Activated T-helper 1 cell treated with Interleukin-2 at 50 U/mL for 16 hours (primary cell): ENCODE data around the gene ITPRIPL1.

ENCODE experiments used
- DNase-seq: peaks from one replicate; pipeline ENCODE4 v3.0.0-alpha.2; 2020; ENCODE audit warnings: low read depth

Gene ITPRIPL1

DNA sequence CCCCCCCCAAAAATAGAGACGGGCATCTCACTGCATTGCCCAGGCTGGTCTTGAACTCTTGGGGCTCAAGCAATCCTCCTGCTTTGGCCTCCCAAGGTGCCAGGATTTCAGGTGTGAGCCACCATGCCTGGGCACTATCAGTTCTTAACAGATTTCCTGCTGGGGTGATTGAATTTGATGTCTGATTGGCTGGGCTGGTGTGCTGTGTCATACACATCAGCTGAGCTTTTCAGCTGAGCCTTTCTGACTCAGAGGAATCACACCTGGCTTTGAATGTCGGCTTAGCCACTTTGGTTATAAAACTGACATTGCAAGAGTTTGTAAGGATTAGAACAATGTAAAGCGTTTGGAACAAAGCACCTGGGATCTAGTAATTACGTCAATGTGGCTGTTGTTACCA is 29.4 kb downstream of the ITPRIPL1 start:
- no peak for DNase-seq

DNA sequence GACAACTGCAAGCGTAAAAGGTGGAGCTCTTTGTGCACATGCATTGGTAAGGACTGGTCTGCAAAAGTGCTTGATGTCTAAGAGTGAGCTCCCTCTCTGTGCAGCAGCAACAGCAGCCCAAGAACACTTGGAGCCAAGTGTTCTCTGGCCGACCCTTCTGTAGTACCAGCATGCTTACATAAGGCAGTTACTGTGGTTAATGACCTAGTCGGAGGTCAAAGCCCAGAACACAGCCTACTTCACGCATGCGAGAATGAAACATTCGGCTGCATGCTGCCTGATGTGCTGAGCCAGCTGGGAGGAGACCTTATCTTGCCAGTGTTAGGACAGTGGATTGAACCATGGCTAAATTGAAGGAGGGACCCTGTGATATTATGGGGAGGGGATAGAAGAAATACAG is 31.8 kb downstream of the ITPRIPL1 start:
- no peak for DNase-seq

DNA sequence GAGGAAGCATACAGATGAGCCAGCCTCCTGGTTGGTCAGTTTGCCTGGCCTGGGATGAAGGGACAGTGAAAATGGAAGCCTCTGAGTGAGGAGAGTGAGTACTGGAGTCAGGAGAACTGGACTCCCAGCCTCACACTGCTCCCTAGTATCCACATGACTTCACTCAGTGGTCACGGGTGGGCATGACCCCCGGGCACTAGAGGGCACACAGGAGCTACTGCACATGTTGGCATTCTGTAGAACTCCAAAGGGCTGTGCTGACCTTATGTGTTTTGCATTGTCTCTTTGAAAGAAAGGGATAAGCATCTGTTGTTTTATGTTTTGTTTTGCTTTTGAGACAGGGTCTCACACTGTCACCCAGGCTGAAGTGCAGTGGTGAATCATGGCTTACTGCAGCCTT is 34.2 kb downstream of the ITPRIPL1 start:
- DNase-seq = peak; percentile 33

DNA sequence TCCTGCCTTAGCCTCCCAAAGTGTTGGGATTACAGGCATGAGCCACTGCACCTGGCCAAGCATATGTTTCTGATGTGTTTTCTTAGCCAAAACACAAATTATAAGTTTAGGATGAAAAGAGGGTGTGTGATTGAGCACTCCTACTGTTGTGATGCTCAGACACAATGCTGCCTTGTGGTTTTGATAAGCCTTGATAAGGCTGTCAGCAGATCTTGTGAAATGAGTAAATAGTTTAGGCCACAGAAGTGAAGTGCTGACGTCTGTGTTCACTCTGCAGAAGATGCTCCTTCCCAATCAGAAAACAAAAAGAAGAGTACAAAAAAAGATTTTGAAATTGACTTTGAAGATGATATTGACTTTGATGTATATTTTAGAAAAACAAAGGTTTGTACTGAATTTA is 34.7 kb downstream of the ITPRIPL1 start:
- no peak for DNase-seq

DNA sequence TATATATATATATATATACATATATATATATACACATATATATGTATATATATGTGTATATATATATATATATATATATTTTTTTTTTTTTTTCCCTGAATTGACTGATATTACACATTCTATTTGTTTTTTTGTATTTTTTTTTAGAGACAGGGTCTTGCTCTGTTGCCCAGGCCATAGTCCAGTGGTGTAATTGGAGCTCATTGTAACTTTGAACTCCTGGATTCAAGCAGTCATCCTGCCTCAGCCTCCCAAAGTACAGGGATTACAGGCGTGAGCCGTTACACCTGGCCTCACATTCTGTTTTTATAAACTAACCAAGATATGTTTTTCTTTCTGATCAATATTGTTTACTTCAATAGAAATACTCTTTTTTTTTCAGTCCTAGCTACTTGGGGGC is 36.6 kb downstream of the ITPRIPL1 start:
- no peak for DNase-seq

DNA sequence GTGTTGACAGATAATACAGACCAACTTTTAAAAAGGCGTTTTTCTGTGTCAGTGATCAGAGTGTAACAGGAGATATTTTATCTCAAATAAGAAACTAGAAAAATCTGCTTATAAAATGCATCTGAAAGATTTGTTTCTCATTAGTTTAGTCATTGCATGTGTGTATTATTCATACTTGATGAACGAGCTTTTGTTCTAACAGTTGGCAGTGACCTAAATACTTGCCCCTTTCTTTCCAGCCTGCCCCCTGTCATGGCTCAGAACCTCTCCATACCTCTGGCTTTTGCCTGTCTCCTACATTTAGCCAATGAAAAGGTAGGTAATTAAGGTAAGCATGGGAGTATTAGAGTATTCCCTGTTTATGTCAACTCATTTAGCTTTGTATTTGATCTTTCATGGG is 44.1 kb downstream of the ITPRIPL1 start:
- DNase-seq = no peak

DNA sequence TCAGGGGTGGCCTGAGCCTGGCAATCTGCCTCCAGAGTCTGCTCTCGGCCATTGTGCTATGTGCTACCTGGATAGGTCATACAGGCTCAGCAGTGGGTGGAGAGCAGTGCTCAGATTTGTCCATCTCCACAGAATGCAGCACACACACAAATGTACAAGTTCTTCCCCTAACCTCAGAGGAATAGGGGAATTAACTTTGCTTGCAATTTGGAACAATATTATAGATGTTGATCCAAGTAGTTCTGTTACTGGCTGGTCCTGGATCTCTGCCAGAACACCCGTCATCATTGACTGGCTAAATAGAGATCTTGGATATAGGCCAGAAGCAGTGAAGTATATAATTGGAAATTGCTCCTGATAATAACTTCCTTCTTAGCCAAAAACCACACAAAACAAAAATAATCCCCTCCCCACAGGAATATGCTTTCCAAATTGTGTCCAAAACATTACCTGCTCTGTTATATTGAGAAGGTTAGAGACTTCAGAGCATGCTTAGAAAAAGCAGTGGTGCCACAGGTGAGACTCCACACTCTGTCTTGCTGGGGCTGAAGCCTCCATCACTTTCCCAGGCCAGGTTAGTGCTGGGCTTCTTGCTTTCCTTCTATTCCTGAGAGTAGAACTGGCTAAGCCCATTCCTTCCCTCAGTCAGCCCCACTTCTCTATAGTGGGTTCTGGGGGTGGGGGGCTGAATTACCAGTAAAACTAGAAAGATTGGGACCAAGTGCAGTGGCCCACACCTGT is 49.3 kb downstream of the ITPRIPL1 start:
- DNase-seq = no peak
